Tibial artery (tissue), 4 donors: ENCODE results near the gene CHCHD10.
"Not testable (repeated sequence)": the region's sequence is repeated elsewhere in the genome, so short reads cannot be mapped to it uniquely, and the experiment has no call there.

ENCODE experiments used
- DNase-seq, 2 donors: peaks; one replicate each; pipeline ENCODE4 v3.0.0-alpha.2; 2019
- H3K27ac ChIP-seq, 2 donors: fragments of 200-600 bp; sonication (generic) in 1 of 2; 1 replicate in 1 of 2; 2 replicates in 1 of 2; pipeline ENCODE4 v1.5.1; 2018 to 2019; ENCODE audit warnings: mild to moderate bottlenecking in 1 of 2
- H3K27me3 ChIP-seq, 2 donors: fragments of 200-600 bp; sonication (generic) in 1 of 2; one replicate each; pipeline versions ENCODE4 v1.5.1 to v1.6.0; 2016 to 2019
- H3K36me3 ChIP-seq, 3 donors: fragments of 200-600 bp; sonication (generic) in 2 of 3; one replicate each; pipeline ENCODE4 v1.5.1; 2016 to 2019; ENCODE audit warnings: mild to moderate bottlenecking in 2 of 3
- H3K4me1 ChIP-seq, 4 donors: fragments of 200-600 bp; sonication (generic) in 2 of 4; 1 replicate in 3 of 4; 2 replicates in 1 of 4; pipeline ENCODE4 v1.5.1; 2016 to 2019
- H3K4me3 ChIP-seq, 2 donors: fragments of 200-600 bp; sonication (generic) in 1 of 2; 1 replicate in 1 of 2; 2 replicates in 1 of 2; pipeline ENCODE4 v1.5.1; 2018 to 2019; ENCODE audit warnings: mild to moderate bottlenecking in 2 of 2
- H3K9me3 ChIP-seq, 3 donors: fragments of 200-600 bp; sonication (generic) in 1 of 3; one replicate each; pipeline ENCODE4 v1.5.1; 2016 to 2019
- intact Hi-C: fragments of 100-400 bp; cut with DNase I; formaldehyde crosslinking; loops from one replicate; pipeline ENCODE4 v1.15.0; 2023; ENCODE audit warnings: low total_unique reads
- TF ChIP-seq, protein P1 (sequence below), 2 experiments: fragments of 200-600 bp in 1 of 2; fragments of 450-650 bp in 1 of 2; IDR thresholded peaks; one replicate each; pipeline ENCODE4 v1.5.1; 2017 to 2019; ENCODE audit warnings: antibody characterized with exemption in 2 of 2, mild to moderate bottlenecking in 1 of 2, moderate library complexity in 1 of 2

CHCHD10 gene

DNA sequence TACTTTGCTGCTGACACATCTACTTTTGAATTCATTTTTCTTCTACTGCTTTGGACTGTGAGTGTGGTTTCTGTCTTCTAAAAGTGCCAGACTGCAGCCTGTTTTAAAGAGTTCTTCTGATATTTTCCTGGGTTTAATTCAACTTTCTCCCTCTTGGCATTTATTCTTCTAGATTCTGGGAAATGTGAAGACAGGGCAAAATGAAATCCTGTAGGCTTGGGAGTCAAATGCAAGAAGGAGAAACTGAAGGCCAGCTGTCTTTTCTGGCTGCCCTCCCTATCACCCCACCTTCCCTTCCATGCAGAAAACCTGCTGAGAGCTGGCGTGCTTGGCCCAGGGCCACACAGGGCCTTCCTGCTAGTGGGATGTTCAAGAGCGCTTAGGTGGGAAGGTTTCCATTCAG is 24.5 kb downstream of the CHCHD10 start:
- TF ChIP-seq, protein P1, sequence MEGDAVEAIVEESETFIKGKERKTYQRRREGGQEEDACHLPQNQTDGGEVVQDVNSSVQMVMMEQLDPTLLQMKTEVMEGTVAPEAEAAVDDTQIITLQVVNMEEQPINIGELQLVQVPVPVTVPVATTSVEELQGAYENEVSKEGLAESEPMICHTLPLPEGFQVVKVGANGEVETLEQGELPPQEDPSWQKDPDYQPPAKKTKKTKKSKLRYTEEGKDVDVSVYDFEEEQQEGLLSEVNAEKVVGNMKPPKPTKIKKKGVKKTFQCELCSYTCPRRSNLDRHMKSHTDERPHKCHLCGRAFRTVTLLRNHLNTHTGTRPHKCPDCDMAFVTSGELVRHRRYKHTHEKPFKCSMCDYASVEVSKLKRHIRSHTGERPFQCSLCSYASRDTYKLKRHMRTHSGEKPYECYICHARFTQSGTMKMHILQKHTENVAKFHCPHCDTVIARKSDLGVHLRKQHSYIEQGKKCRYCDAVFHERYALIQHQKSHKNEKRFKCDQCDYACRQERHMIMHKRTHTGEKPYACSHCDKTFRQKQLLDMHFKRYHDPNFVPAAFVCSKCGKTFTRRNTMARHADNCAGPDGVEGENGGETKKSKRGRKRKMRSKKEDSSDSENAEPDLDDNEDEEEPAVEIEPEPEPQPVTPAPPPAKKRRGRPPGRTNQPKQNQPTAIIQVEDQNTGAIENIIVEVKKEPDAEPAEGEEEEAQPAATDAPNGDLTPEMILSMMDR (IDR thresholded peaks at IDR 0.05) = no peak
- intact Hi-C loops = no loop called here
- peaks cover 0 to 10% (median 5%) of the 10 kb centered on the region in 4 donors for H3K4me1 ChIP-seq
- H3K4me3 ChIP-seq = no peak overlapping the region
- H3K27me3 ChIP-seq = no peaks in the 10 kb centered on the region
- H3K27ac ChIP-seq = no peak overlapping the region
- DNase-seq = no peak
- no peaks in the 10 kb centered on the region for H3K9me3 ChIP-seq
- peaks cover 27 to 49% (median 44%) of the 10 kb centered on the region in 3 donors for H3K36me3 ChIP-seq

DNA sequence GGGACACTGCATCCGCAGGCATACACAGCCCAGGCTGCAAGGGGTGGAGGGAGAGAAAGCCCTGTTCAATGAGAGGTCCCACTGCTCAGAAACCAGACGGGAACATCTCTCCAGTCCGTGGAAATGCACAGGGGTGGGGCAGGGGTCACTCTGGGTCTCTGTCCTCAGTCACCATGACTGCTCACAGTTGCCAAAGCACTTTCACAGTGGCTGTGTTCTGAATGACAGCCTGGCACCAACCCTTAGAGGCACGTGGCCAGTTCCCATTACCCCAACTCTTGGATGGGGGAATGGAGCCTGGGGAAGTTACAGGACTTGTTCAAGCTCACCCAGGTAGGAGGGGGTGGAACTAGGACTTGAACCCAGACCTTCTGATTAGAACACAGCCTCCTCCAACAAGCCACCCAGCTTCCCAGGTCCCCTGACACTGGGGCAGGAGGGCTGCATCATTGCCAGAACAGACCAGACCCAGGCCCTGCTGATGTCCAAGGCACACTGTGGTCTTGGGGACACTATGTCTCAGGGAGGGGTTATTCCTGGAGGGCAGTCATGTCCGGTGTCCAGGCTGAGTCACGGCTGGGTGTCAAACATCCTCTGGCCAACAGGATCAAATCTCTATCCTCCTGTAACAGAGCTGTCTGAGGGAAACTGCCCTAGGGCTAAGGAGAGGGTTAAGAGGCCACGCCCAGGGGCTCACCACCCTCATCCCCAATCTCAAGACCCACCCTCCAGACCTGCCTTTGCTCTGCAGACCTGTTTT is 25.1 kb downstream of the CHCHD10 start:
- DNase-seq = no peak
- TF ChIP-seq, protein P1 (IDR thresholded peaks at IDR 0.05) = no peak
- no peak overlapping the region for H3K4me3 ChIP-seq
- peak overlapping the region in 1 of 2 donors; percentile 29 for H3K27ac ChIP-seq
- H3K4me1 ChIP-seq = peaks cover 0 to 7% (median 5%) of the 10 kb centered on the region in 4 donors
- intact Hi-C loops = no loop called here
- peaks cover 27 to 49% (median 44%) of the 10 kb centered on the region in 3 donors for H3K36me3 ChIP-seq
- H3K27me3 ChIP-seq = no peaks in the 10 kb centered on the region
- H3K9me3 ChIP-seq = no peaks in the 10 kb centered on the region

GRCh38 chr22:23737696-23738095 is 30.1 kb downstream of the CHCHD10 start:
- Histone ChIP-seq H3K36me3 (peaks cover 5 to 20% (median 17%) of the 10 kb centered on the region in 3 donors), H3K27ac (no peak overlapping the region), H3K4me3 (no peak overlapping the region), H3K4me1 (peaks cover 0 to 4% (median 2%) of the 10 kb centered on the region in 4 donors), H3K27me3 (no peaks in the 10 kb centered on the region), H3K9me3 (no peaks in the 10 kb centered on the region)
- TF ChIP-seq, protein P1 (IDR thresholded peaks at IDR 0.05) = no peak
- DNase-seq = no peak
- intact Hi-C loops = no loop called here

- H3K4me1 ChIP-seq, H3K9me3 ChIP-seq, H3K4me3 ChIP-seq, H3K27me3 ChIP-seq, intact Hi-C loops, H3K36me3 ChIP-seq, H3K27ac ChIP-seq, DNase-seq: not testable (repeated sequence)
Measured at GRCh38 chr22:23728108-23728507, 39.7 kb downstream of the CHCHD10 start.

DNA sequence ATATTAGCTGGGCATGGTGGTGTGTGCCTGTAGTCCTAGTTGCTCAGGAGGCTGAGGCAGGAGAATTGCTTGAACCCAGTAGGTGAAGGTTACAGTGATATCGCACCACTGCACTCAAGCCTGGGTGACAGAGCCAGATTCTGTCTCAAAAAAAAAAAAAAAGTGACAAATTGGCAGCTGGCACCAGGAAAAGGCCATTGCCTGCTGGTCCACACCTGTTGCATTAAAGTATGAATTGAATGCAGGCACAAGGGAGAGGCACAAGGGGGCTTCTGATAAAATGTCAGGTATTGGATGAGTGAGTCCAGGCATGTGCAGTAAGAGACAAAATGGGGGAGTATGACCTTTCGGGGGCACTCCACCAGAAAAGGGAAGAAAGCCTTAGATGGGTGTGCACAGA is 45.0 kb downstream of the CHCHD10 start:
- intact Hi-C loops = no loop called here
- DNase-seq = no peak
- Histone ChIP-seq H3K4me3 (no peak overlapping the region), H3K36me3 (no peaks in the 10 kb centered on the region), H3K27ac (no peak overlapping the region), H3K4me1 (no peaks in the 10 kb centered on the region), H3K9me3 (no peaks in the 10 kb centered on the region), H3K27me3 (no peaks in the 10 kb centered on the region)
- TF ChIP-seq, protein P1 (IDR thresholded peaks at IDR 0.05) = no peak

GRCh38 chr22:23722160-23722559 is 45.6 kb downstream of the CHCHD10 start:
- no peak for DNase-seq
- no peaks in the 10 kb centered on the region for H3K9me3 ChIP-seq
- H3K27ac ChIP-seq = no peak overlapping the region
- peaks cover 0 to 4% (median 4%) of the 10 kb centered on the region in 4 donors for H3K4me1 ChIP-seq
- no peaks in the 10 kb centered on the region for H3K36me3 ChIP-seq
- TF ChIP-seq, protein P1 (IDR thresholded peaks at IDR 0.05) = no peak
- H3K27me3 ChIP-seq = no peaks in the 10 kb centered on the region
- H3K4me3 ChIP-seq = no peak overlapping the region
- intact Hi-C loops = no loop called here
